ENCODE data around the gene KIAA1586. TPM values are rescaled to one million over a fixed set of nuclear protein-coding genes. Genes with fewer than 3 reads are reported as not detected.

Gene KIAA1586
- total and polyA plus RNA-seq, 7 donors: 1.4 to 6.7 (median 4.0) TPM

GRCh38 chr6:57048577-57048976 lies 2.1 kb downstream of the KIAA1586 start:
- ATAC-seq (no peak), DNase-seq (no peak)
- Histone ChIP-seq H3K27me3 (ENCODE audit: insufficient read depth in 3 of 3, low read length in 2 of 3) (no peaks in the 10 kb centered on the region), H3K4me1 (peaks cover 3% of the 10 kb centered on the region), H3K27ac (no peak overlapping the region), H3K9me3 (no peaks in the 10 kb centered on the region), H3K4me3 (no peak overlapping the region), H3K36me3 (ENCODE audit: insufficient read depth in 1 of 2, low read depth in 1 of 2) (peaks cover 2 to 44% of the 10 kb centered on the region in 2 donors)
- TF ChIP-seq CTCF (IDR thresholded peaks at IDR 0.05): no peak
- intact Hi-C loops (cut with DNase I): loop anchor here in 1 of 2 donors (5.0 to 10.0 kb wide), 2 partner anchors 44 to 266 kb away; partner anchors contain the start of genes PRIM2 and ZNF451
- WGBS, 3 donors: 68 to 76% (median 72%) methylated on average over 5 of the region's 5 CpGs

GRCh38 chr6:57063847-57064246 lies 17.4 kb downstream of the KIAA1586 start:
- no peak overlapping the region for H3K27ac ChIP-seq
- WGBS, 3 donors: 77 to 82% (median 78%) methylated on average over 3 of the region's 3 CpGs
- H3K9me3 ChIP-seq: no peaks in the 10 kb centered on the region
- no peaks in the 10 kb centered on the region for H3K4me1 ChIP-seq
- intact Hi-C loops (cut with DNase I): no loop called here
- no peak overlapping the region for H3K4me3 ChIP-seq
- H3K27me3 ChIP-seq (ENCODE audit: insufficient read depth in 3 of 3, low read length in 2 of 3): no peaks in the 10 kb centered on the region
- peaks cover 0 to 78% of the 10 kb centered on the region in 2 donors for H3K36me3 ChIP-seq (ENCODE audit: insufficient read depth in 1 of 2, low read depth in 1 of 2)
- no peak for TF ChIP-seq CTCF (IDR thresholded peaks at IDR 0.05)
- ATAC-seq (no peak), DNase-seq (no peak)

GRCh38 chr6:57064809-57065208 lies 18.3 kb downstream of the KIAA1586 start:
- peaks cover 0 to 68% of the 10 kb centered on the region in 2 donors for H3K36me3 ChIP-seq (ENCODE audit: insufficient read depth in 1 of 2, low read depth in 1 of 2)
- intact Hi-C loops (cut with DNase I): no loop called here

GRCh38 chr6:57068061-57068460 lies 21.6 kb downstream of the KIAA1586 start:
- H3K9me3 ChIP-seq: no peaks in the 10 kb centered on the region
- no peaks in the 10 kb centered on the region for H3K4me1 ChIP-seq
- H3K36me3 ChIP-seq (ENCODE audit: insufficient read depth in 1 of 2, low read depth in 1 of 2): peaks cover 0 to 44% of the 10 kb centered on the region in 2 donors
- WGBS, 3 donors: 97% methylated on average over 1 of the region's 1 CpG
- no peaks in the 10 kb centered on the region for H3K27me3 ChIP-seq (ENCODE audit: insufficient read depth in 3 of 3, low read length in 2 of 3)
- ATAC-seq (no peak), DNase-seq (no peak)
- H3K27ac ChIP-seq: no peak overlapping the region
- intact Hi-C loops (cut with DNase I): no loop called here
- no peak overlapping the region for H3K4me3 ChIP-seq
- no peak for TF ChIP-seq CTCF (IDR thresholded peaks at IDR 0.05)

More at GRCh38 chr6:57064809-57065208, 18.3 kb downstream of the KIAA1586 start:
- no peak for DNase-seq
- Histone ChIP-seq H3K4me1 (no peaks in the 10 kb centered on the region), H3K27me3 (ENCODE audit: insufficient read depth in 3 of 3, low read length in 2 of 3) (no peaks in the 10 kb centered on the region), H3K9me3 (no peaks in the 10 kb centered on the region), H3K27ac (no peak overlapping the region), H3K4me3 (no peak overlapping the region)
- no peak for ATAC-seq
- WGBS, 3 donors: 66 to 79% (median 77%) methylated on average over 1 of the region's 1 CpG
- no peak for TF ChIP-seq CTCF (IDR thresholded peaks at IDR 0.05)

- no peak overlapping the region for H3K27ac ChIP-seq
- no peaks in the 10 kb centered on the region for H3K27me3 ChIP-seq (ENCODE audit: insufficient read depth in 3 of 3, low read length in 2 of 3)
- H3K36me3 ChIP-seq (ENCODE audit: insufficient read depth in 1 of 2, low read depth in 1 of 2): peaks cover 3 to 39% of the 10 kb centered on the region in 2 donors
- intact Hi-C loops (cut with DNase I): no loop called here
- DNase-seq (no peak), ATAC-seq (no peak)
- 69 to 73% (median 70%) methylated on average over 4 of the region's 4 CpGs for WGBS, 3 donors
- TF ChIP-seq CTCF (IDR thresholded peaks at IDR 0.05): no peak
- H3K4me1 ChIP-seq: no peaks in the 10 kb centered on the region
- no peak overlapping the region for H3K4me3 ChIP-seq
- H3K9me3 ChIP-seq: no peaks in the 10 kb centered on the region
Observed at GRCh38 chr6:57069228-57069627, 22.7 kb downstream of the KIAA1586 start.

All from psoas muscle (tissue), 8 donors.